ENCODE results near the gene SLC7A10. TPM values are rescaled to one million over a fixed set of nuclear protein-coding genes. Genes with fewer than 3 reads are reported as not detected.
"Not testable (repeated sequence)": the region's sequence is repeated elsewhere in the genome, so short reads cannot be mapped to it uniquely, and the experiment has no call there.

The SLC7A10 gene
- polyA plus RNA-seq, 1 of the 3 experiments (the other 2 are of a cell fraction), result 0.02 TPM

- H3K9me2 ChIP-seq, result no peaks in the 10 kb centered on the region
- ChIA-PET POLR2A (no interaction called here), CTCF (interaction anchor here (1.0 kb wide), 1 partner anchor 9 kb away, joined by 4 read pairs; no protein-coding TSS in a partner anchor)
- peaks cover 11% of the 10 kb centered on the region for H3F3A ChIP-seq (replicated peaks; ENCODE audit: insufficient read depth)
- DNase-seq, result no peak
- H3K9ac ChIP-seq, result no peak overlapping the region
- H3K4me3 ChIP-seq (ENCODE audit: low read depth in 2 of 2, low read length in 1 of 2), result no peak overlapping the region
- no peak overlapping the region for H3K27ac ChIP-seq (ENCODE audit: low read depth in 2 of 2, low read length in 1 of 2)
- TF ChIP-seq CTCF (IDR thresholded peaks at IDR 0.05) (no peak), JUND (IDR thresholded peaks at IDR 0.05) (no peak), ELF1 (IDR thresholded peaks at IDR 0.05) (no peak), FOXM1 (IDR thresholded peaks at IDR 0.05; ENCODE audit: low read depth) (no peak), GATA2 (CRISPR knock-in tag; IDR thresholded peaks at IDR 0.05) (no peak), RAD21 (IDR thresholded peaks at IDR 0.05; ENCODE audit: low read length) (no peak), RXRA (IDR thresholded peaks at IDR 0.05; ENCODE audit: borderline replicate concordance, low read depth) (no peak), EP300 (IDR thresholded peaks at IDR 0.05; ENCODE audit: borderline replicate concordance in 1 of 2, low read depth in 1 of 2, low read length in 1 of 2) (no peak), SIN3A (IDR thresholded peaks at IDR 0.05; ENCODE audit: borderline replicate concordance, low read depth, low read length) (no peak), MAX (IDR thresholded peaks at IDR 0.05; ENCODE audit: low read depth) (no peak)
- H2AFZ ChIP-seq (ENCODE audit: low read depth), result no peak overlapping the region
- no peaks in the 10 kb centered on the region for H3K36me3 ChIP-seq (replicated peaks in 1 of 2; ENCODE audit: control insufficient read depth in 1 of 2, insufficient read depth in 2 of 2, low read length in 1 of 2)
- no peaks in the 10 kb centered on the region for H3K79me2 ChIP-seq (ENCODE audit: insufficient read depth)
- H3K4me2 ChIP-seq, result no peak overlapping the region
- H4K20me1 ChIP-seq (ENCODE audit: insufficient read depth), result no peaks in the 10 kb centered on the region
- H3K4me1 ChIP-seq (ENCODE audit: control insufficient read depth in 1 of 2, insufficient read depth in 2 of 2, low read depth in 1 of 2, low read length in 1 of 2), result no peaks in the 10 kb centered on the region
- H3K9me3 ChIP-seq, result 0 out of 2 replicates have a peak, but pooled peaks cover 6% of the 10 kb centered on the region
- WGBS (ENCODE audit: low lambda C conversion rate), result 100% methylated on average over 1 of the region's 1 CpG
- H3K27me3 ChIP-seq (ENCODE audit: insufficient read depth), result no peaks in the 10 kb centered on the region
These were observed 58.2 kb downstream of the SLC7A10 start for GRCh38 chr19:33167438-33167837.

GRCh38 chr19:33166037-33166436, 59.6 kb downstream of the SLC7A10 start:
- H3K27me3 ChIP-seq (ENCODE audit: insufficient read depth); H3K36me3 ChIP-seq (replicated peaks in 1 of 2; ENCODE audit: control insufficient read depth in 1 of 2, insufficient read depth in 2 of 2, low read length in 1 of 2); DNase-seq; H3F3A ChIP-seq (replicated peaks; ENCODE audit: insufficient read depth); H4K20me1 ChIP-seq (ENCODE audit: insufficient read depth); H3K79me2 ChIP-seq (ENCODE audit: insufficient read depth); H3K9me3 ChIP-seq; H3K9me2 ChIP-seq; H3K4me2 ChIP-seq; H3K27ac ChIP-seq (ENCODE audit: low read depth in 2 of 2, low read length in 1 of 2); H3K4me3 ChIP-seq (ENCODE audit: low read depth in 2 of 2, low read length in 1 of 2); H3K9ac ChIP-seq; H2AFZ ChIP-seq (ENCODE audit: low read depth); H3K4me1 ChIP-seq (ENCODE audit: control insufficient read depth in 1 of 2, insufficient read depth in 2 of 2, low read depth in 1 of 2, low read length in 1 of 2): not testable (repeated sequence)
- CTCF ChIA-PET, result interaction anchor here (0.7 to 1.9 kb wide), 5 partner anchors 9 to 612 kb away, joined by 3 to 4 read pairs (median 3); no protein-coding TSS in a partner anchor
- POLR2A ChIA-PET, result interaction anchor here (1.6 kb wide), 1 partner anchor 11 kb away, joined by 6 read pairs; no protein-coding TSS in a partner anchor
- WGBS (ENCODE audit: low lambda C conversion rate), result 62% methylated on average over 6 of the region's 6 CpGs

GRCh38 chr19:33163481-33163880, 62.2 kb downstream of the SLC7A10 start:
- H3K79me2 ChIP-seq (ENCODE audit: insufficient read depth), result no peaks in the 10 kb centered on the region
- H3K4me3 ChIP-seq (ENCODE audit: low read depth in 2 of 2, low read length in 1 of 2), result no peak overlapping the region
- no peaks in the 10 kb centered on the region for H3F3A ChIP-seq (replicated peaks; ENCODE audit: insufficient read depth)
- H2AFZ ChIP-seq (ENCODE audit: low read depth), result no peak overlapping the region
- no peaks in the 10 kb centered on the region for H3K36me3 ChIP-seq (replicated peaks in 1 of 2; ENCODE audit: control insufficient read depth in 1 of 2, insufficient read depth in 2 of 2, low read length in 1 of 2)
- ChIA-PET POLR2A (no interaction called here), CTCF (interaction anchor here (0.8 to 2.4 kb wide), 8 partner anchors 11 to 44 kb away, joined by 3 to 8 read pairs (median 4); no protein-coding TSS in a partner anchor)
- H3K9me2 ChIP-seq, result no peaks in the 10 kb centered on the region
- no peaks in the 10 kb centered on the region for H3K27me3 ChIP-seq (ENCODE audit: insufficient read depth)
- no peak overlapping the region for H3K4me2 ChIP-seq
- H3K9ac ChIP-seq, result no peak overlapping the region
- H3K9me3 ChIP-seq, result 0 out of 2 replicates have a peak, but pooled peaks cover 6% of the 10 kb centered on the region
- H3K27ac ChIP-seq (ENCODE audit: low read depth in 2 of 2, low read length in 1 of 2), result no peak overlapping the region
- no peak for DNase-seq
- H3K4me1 ChIP-seq (ENCODE audit: control insufficient read depth in 1 of 2, insufficient read depth in 2 of 2, low read depth in 1 of 2, low read length in 1 of 2), result no peaks in the 10 kb centered on the region; a peak in 1 of 4 replicates
- no peaks in the 10 kb centered on the region for H4K20me1 ChIP-seq (ENCODE audit: insufficient read depth)
- WGBS (ENCODE audit: low lambda C conversion rate), result 74% methylated on average over 6 of the region's 6 CpGs
- no peak for TF ChIP-seq TEAD4 (IDR thresholded peaks at IDR 0.05; ENCODE audit: borderline replicate concordance, insufficient read depth)
- TF ChIP-seq REST (IDR thresholded peaks at IDR 0.05; ENCODE audit: low read depth, low read length), result no peak
- no peak for TF ChIP-seq MXI1 (IDR thresholded peaks at IDR 0.05; ENCODE audit: low read depth, low read length)
- TF ChIP-seq CTCF (IDR thresholded peaks at IDR 0.05), result no peak
- no peak for TF ChIP-seq NFIC (IDR thresholded peaks at IDR 0.05; ENCODE audit: borderline replicate concordance)
- no peak for TF ChIP-seq RFX5 (IDR thresholded peaks at IDR 0.05; ENCODE audit: low read length)

All from SK-N-SH (cell line).